NCI-H226 (cell line): ENCODE measurements around the gene EOLA2.
"Not testable (repeated sequence)": the region's sequence is repeated elsewhere in the genome, so short reads cannot be mapped to it uniquely, and the experiment has no call there.

ENCODE experiments used
- DNase-seq: peaks from one replicate; pipeline ENCODE4 v3.0.0-alpha.2; 2015

Gene EOLA2

DNA sequence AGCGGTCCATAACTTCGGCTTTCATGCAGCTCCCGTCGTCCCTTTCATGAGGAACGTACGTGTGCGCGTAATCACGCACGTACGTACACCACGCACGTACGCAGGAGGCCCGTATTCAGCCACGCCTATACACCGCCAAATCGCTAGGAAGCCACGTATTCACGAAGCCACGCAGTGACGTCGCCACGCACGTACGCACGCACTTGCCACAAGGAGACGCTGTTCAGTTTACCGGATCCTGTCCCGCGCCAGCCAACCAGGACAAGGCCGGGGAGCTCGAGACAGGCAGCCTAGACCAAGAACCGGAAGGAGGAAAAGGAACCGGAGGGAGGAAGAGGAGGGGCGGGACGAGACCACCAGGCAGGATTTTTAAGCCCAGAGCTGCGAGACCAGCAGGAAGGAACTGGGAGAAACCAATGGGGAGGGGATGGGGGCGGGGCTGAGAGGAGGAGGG is at the start of gene EOLA2:
Gene EOLA2, minus strand, starts transcription at position 65 of the 454 bp plus-strand sequence. CDS start 4,617 bp downstream, outside the sequence.
- peak; percentile 93 for DNase-seq

GRCh38 chrX:149987613-149988012 is 49.3 kb upstream of the EOLA2 start:
- DNase-seq = no peak

DNA sequence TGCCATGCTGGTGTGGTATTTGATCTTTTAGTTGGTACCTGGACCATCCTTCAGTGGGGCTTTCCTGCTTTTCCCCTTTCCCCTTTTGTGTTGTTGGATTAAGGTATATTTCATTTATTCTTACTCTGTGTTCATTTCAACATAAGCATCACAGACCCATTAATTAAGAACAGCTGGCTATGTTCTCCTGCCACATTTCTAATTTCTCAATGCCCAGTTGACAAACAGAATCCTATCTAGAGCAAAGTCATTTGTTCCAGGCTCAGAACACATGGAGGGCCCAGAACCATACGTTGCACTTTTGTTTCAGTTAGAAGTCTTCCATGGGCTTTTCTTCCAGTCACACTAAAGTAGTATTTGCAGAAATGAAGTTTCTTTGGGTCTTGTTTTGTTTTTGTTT is 46.1 kb upstream of the EOLA2 start:
- DNase-seq = no peak

- DNase-seq = no peak
Measured at GRCh38 chrX:149982310-149982709, 44.0 kb upstream of the EOLA2 start.

- DNase-seq = no peak
Measured at GRCh38 chrX:149979126-149979644, 40.9 kb upstream of the EOLA2 start.

DNA sequence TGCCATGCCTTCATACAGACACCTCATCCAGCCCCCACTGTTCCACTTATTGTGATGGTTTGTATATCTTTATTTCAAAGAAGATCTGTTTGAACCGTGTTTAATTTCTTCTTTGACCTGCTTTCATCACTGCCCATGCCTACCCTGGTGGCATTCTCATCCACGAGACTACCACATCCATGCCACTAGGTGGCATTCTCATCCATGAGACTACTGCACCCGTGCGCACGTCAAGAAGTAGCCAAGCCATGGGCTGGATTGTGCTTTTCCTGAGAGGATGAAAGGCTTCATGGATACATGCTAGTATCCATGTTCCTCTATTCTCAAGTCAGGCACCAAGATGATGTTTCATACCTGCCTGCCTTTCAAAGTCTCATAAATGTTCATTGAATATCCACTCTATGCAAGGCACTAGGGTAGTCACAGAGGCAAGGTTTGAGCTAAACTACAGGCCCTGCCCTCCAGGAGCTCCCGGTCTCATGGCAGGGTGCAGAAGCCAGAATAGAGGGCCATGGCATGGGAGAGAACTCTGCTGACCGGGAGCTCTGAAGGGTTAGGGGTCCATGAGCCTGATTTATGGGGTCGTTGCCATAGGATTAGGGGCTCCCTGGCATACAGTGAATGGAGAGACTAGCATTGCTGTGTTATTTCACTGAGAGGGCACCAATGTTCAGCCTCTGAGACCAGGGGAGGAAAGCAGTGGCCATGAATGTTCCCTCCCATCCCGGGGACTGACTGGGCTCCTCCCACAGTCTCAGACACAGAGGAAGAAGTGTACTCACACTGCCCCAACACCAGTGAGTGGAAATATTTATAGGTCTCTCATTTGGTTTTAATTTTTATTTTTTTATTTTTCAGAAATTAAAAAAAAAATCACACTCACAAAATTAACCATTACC is 24.8 kb upstream of the EOLA2 start:
- peak; percentile 53 for DNase-seq

- DNase-seq = no peak
Measured at GRCh38 chrX:149962010-149962409, 23.7 kb upstream of the EOLA2 start.

- no peak for DNase-seq
Measured at GRCh38 chrX:149961572-149961971, 23.3 kb upstream of the EOLA2 start.

- no peak for DNase-seq
Measured at GRCh38 chrX:149950681-149951080, 12.4 kb upstream of the EOLA2 start.

- no peak for DNase-seq
Measured at GRCh38 chrX:149949743-149950436, 11.6 kb upstream of the EOLA2 start.

DNA sequence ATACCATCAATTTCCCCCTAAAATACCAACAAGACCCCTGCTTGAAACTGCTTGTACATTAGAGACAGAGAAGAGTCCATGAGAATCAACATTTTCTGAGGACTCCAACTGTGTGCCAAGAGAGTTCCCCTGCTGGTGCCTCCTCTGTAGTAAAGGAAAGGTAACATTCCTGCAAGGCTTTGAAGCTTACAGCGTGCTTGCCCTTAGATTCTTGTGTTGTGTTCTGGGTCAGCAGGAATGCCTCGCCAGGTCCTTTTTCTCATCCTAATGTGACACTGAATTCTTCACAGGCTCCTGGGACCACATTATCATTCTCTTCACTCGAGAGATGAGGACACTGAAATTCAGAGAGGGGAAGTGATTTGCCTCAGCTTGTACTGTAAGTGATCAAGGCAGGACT is 9.7 kb upstream of the EOLA2 start:
- no peak for DNase-seq

DNA sequence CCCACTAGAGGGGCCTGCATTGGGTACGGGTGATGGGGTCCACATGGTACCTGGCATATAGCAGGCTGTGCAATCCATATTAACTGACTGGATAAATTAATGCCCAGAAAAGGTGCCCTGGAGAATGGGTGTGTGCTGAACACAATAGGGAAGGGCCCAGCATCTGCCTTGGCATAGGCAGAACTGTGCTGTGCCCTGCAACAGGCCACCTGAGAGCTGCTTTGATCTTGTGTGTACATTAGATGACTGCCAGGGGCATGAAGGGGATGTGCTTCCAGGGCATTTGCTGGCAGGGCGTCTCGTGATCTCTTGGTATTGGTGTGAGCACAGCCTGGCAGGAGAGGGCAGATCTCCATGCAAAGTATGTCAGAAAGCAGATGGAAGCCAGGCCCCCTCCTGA is 8.6 kb upstream of the EOLA2 start:
- not testable (repeated sequence) for DNase-seq

GRCh38 chrX:149945820-149946219 is 7.5 kb upstream of the EOLA2 start:
- not testable (repeated sequence) for DNase-seq

DNA sequence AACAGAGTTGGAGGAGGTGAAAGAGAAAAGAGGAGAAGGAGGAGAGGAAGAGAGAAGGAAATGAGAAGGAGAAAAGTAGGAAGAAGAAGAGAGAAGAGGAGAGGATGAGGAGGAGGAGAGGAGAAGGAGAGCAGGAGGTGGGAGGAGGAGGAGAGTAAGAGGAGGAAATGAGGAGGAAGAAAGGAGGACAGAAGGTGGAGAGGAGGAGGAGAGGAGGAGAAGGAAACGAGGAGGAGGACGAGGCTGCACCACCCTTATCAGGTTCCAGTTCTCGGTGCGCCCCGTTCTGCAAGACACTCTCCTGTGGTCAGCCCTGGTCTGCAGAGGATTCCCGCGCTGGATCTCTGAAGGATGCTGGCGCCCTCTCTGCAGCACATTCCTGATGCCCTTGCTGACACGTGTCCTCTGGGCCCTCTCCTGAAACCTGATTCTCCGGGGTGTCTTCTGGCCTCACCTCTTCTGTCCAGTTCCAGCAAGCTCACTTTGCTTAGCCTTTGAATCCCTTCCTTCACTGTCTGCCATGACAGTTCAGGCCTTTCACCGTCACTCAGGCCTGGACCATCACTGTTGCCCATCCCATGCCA is 6.9 kb upstream of the EOLA2 start:
- DNase-seq = not testable (repeated sequence)

GRCh38 chrX:149940674-149941024 is 2.4 kb upstream of the EOLA2 start:
- not testable (repeated sequence) for DNase-seq

DNA sequence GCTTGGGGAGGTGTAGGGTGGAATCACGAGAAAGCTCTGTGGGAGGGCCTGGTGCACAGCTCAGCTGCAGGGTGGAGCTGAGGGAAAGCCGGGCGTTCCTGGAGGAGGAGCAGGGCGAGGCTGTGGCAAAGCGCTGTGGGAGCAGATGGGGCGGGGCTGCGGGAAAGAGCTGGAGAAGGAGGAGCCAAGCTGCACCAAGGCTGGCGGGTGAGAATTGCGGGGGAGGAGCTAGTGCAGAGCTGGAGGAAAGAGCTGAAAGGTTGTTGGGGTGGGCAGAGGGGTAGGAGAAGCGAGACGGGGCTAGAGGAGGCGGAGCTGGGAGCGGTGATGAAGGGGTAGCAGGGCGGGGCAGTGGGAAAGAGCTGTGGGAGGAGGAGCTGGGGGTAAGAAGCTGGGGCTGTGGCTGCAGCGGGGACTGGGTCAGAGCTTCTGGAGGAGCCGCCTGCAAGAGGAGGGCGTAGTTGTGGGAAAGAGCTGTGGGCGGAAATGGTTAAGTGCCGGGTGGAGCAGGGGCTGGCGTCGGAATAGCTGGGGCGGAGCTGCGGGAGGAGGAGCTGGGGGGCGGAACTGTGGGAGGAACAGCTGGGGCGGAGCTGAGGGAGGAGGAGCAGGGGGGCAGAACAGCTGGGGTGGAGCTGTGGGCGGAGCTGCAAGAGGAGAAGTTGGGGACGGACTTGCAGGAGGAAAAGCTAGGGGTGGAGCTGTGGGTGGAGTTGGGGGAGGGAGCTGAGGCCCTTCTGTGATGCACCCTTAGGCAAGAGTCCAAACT is 1.8 kb upstream of the EOLA2 start:
- peak; percentile 82 for DNase-seq

GRCh38 chrX:149939655-149939904 is 1.3 kb upstream of the EOLA2 start:
- no peak for DNase-seq

GRCh38 chrX:149938881-149939654 is 777 bp upstream of the EOLA2 start:
- DNase-seq = peak; percentile 66

GRCh38 chrX:149937871-149938426 is 342 bp downstream of the EOLA2 start:
- no peak for DNase-seq

DNA sequence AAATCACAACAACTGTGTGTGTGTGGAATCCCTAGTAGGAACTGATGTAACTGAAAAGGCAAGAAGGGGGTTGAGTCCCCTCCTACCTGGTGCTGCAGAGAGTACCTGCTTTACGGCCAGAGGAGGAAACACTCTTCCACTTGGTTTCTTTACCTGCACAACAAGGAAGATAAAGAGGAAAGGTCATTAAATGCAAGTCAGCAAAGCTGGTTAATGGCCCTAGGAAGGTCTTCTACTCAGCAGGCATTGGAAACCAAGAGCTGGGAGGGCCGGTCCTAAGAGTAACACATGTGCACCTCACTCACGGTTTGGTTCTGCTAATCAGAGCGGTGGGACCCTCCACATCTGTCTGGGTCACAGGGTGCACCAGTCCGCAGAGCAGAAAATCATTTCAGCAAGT is 963 bp downstream of the EOLA2 start:
- DNase-seq = not testable (repeated sequence)

DNA sequence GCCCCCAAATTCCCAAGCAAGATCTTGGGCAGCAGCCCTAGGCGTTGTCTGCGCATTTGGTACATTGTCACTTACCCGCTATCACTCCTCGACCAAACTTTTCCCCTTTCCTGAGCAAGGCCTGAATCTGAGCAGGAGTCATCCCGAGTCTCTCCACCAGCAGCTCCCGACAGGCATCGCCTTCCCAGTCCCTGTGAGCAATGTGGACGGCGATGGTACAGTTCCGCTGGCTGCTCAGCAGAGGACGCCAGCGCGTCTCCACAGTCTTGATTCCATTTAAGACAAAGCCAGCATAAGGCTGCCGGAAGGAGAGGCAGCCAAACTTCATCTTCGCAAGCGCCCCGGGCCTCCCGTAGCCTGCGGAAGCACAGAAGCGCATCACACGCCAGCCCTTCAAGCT is 4.7 kb downstream of the EOLA2 start:
- DNase-seq = not testable (repeated sequence)

GRCh38 chrX:149932970-149933369 is 5.3 kb downstream of the EOLA2 start:
- DNase-seq = not testable (repeated sequence)
